Neural cell (in vitro differentiated cells): ENCODE results near the gene ACVR1B. TPM values are rescaled to one million over a fixed set of nuclear protein-coding genes. Genes with fewer than 3 reads are reported as not detected.

Experiments used
- H2AFZ ChIP-seq: fragments of 200-600, 300-800 bp; sonication (generic), shearing (Covaris generic); 2 replicates; pipeline ENCODE4 v1.6.0; 2014; ENCODE audit warnings: low read depth, mild to moderate bottlenecking, antibody characterized with exemption, low read length, moderate library complexity
- H3F3A ChIP-seq: fragments of 200-600 bp; shearing (Covaris generic); 2 replicates; pipeline ENCODE4 v1.6.1; 2016; ENCODE audit warnings: mild to moderate bottlenecking, moderate library complexity, mixed read lengths, antibody characterized with exemption, low read length; ENCODE audit not compliant: insufficient read depth, poor library complexity, severe bottlenecking
- H3K27ac ChIP-seq: fragments of 200-600, 300-800 bp; sonication (generic), shearing (Covaris generic); 2 replicates; pipeline ENCODE4 v1.5.1; 2014; ENCODE audit warnings: mild to moderate bottlenecking, low read length, moderate library complexity
- H3K27me3 ChIP-seq: fragments of 300-800, 200-600 bp; sonication (generic), shearing (Covaris generic); 2 replicates; pipeline ENCODE4 v1.6.0; 2014; ENCODE audit warnings: mild to moderate bottlenecking, low read depth, low read length, moderate library complexity; ENCODE audit not compliant: insufficient read depth
- H3K36me3 ChIP-seq: fragments of 300-800, 200-600 bp; sonication (generic), shearing (Covaris generic); 2 replicates; pipeline ENCODE4 v1.5.1; 2014; ENCODE audit warnings: mild to moderate bottlenecking, antibody characterized with exemption, low read length, moderate library complexity; ENCODE audit not compliant: insufficient read depth
- H3K4me2 ChIP-seq: fragments of 300-800, 200-600 bp; sonication (generic), shearing (Covaris generic); 2 replicates; pipeline ENCODE4 v1.6.0; 2014; ENCODE audit warnings: mild to moderate bottlenecking, low read length
- H3K4me3 ChIP-seq: fragments of 300-800, 200-600 bp; sonication (generic), shearing (Covaris generic); 2 replicates; pipeline ENCODE4 v1.5.1; 2014; ENCODE audit warnings: mild to moderate bottlenecking, low read length, moderate library complexity
- H3K79me2 ChIP-seq: fragments of 200-600 bp; shearing (Covaris generic); replicated peaks from 2 replicates; pipeline ENCODE4 v1.6.0; 2014; ENCODE audit warnings: mild to moderate bottlenecking, low read length, moderate library complexity; ENCODE audit not compliant: insufficient read depth
- H3K9ac ChIP-seq: fragments of 300-800, 200-600 bp; sonication (generic), shearing (Covaris generic); 2 replicates; pipeline ENCODE4 v1.6.1; 2016; ENCODE audit warnings: mild to moderate bottlenecking, low read length, mixed read lengths
- H3K9me2 ChIP-seq: fragments of 200-600 bp; shearing (Covaris generic); 2 replicates; pipeline ENCODE4 v1.6.1; 2016; ENCODE audit warnings: mild to moderate bottlenecking, low read length, mixed read lengths; ENCODE audit not compliant: insufficient read depth
- H3K9me3 ChIP-seq: fragments of 200-600, 300-800 bp; sonication (generic), shearing (Covaris generic); 2 replicates; pipeline ENCODE4 v1.6.1; 2016; ENCODE audit warnings: mild to moderate bottlenecking, mixed run types, low read length, moderate library complexity, mixed read lengths
- H4K20me1 ChIP-seq: fragments of 200-600 bp; shearing (Covaris generic); 2 replicates; pipeline ENCODE4 v1.6.1; 2016; ENCODE audit warnings: mild to moderate bottlenecking, mixed run types; ENCODE audit not compliant: insufficient read depth
- EP300 ChIP-seq: fragments of 450-650 bp; conservative IDR thresholded peaks from 2 replicates; pipeline ENCODE4 v1.6.1; 2014; ENCODE audit warnings: antibody characterized with exemption, mild to moderate bottlenecking, moderate library complexity; ENCODE audit not compliant: poor library complexity, severe bottlenecking
- EZH2 ChIP-seq: fragments of 200-600, 300-800 bp; shearing (Covaris generic), sonication (generic); IDR thresholded peaks from 2 replicates; pipeline ENCODE4 v1.6.1; 2014; ENCODE audit warnings: antibody characterized with exemption, low read length, borderline replicate concordance, mild to moderate bottlenecking; ENCODE audit not compliant: insufficient read depth, poor library complexity, severe bottlenecking
- MXI1 ChIP-seq: fragments of 450-650 bp; conservative IDR thresholded peaks from 2 replicates; pipeline ENCODE4 v1.6.1; 2014; ENCODE audit warnings: antibody characterized with exemption, mild to moderate bottlenecking; ENCODE audit not compliant: poor library complexity, severe bottlenecking
- POLR2AphosphoS5 ChIP-seq: IDR thresholded peaks from 2 replicates; pipeline ENCODE4 v1.6.1; 2012
- RAD21 ChIP-seq: fragments of 450-650 bp; conservative IDR thresholded peaks from 2 replicates; pipeline ENCODE4 v1.6.1; 2014; ENCODE audit warnings: antibody characterized with exemption, mild to moderate bottlenecking, moderate library complexity
- SMC3 ChIP-seq: fragments of 450-650 bp; conservative IDR thresholded peaks from 2 replicates; pipeline ENCODE4 v1.6.1; 2014; ENCODE audit warnings: antibody characterized with exemption, mild to moderate bottlenecking, moderate library complexity; ENCODE audit not compliant: poor library complexity
- TAF1 ChIP-seq: IDR thresholded peaks from 2 replicates; pipeline ENCODE4 v1.6.1; 2012; ENCODE audit warnings: low read depth
- polyA plus RNA-seq: library from polyadenylated mRNA; depleted of rRNA; stranded (reverse); fragments of >200 nt; gene quantifications from 2 replicates; pipeline ENCODE4 v1.2.3, GENCODE V29; 2014
- TF ChIP-seq, protein P1 (sequence below): fragments of 450-650 bp; IDR thresholded peaks from 2 replicates; pipeline ENCODE4 v1.5.1; 2014; ENCODE audit warnings: antibody characterized with exemption, mild to moderate bottlenecking, moderate library complexity; ENCODE audit not compliant: poor library complexity, severe bottlenecking
- TF ChIP-seq, protein P2 (sequence below): IDR thresholded peaks from 2 replicates; pipeline ENCODE4 v1.6.1; 2012; ENCODE audit warnings: borderline replicate concordance

Gene ACVR1B
- polyA plus RNA-seq, 1 donor from 2014 or later: 47.2 TPM

DNA sequence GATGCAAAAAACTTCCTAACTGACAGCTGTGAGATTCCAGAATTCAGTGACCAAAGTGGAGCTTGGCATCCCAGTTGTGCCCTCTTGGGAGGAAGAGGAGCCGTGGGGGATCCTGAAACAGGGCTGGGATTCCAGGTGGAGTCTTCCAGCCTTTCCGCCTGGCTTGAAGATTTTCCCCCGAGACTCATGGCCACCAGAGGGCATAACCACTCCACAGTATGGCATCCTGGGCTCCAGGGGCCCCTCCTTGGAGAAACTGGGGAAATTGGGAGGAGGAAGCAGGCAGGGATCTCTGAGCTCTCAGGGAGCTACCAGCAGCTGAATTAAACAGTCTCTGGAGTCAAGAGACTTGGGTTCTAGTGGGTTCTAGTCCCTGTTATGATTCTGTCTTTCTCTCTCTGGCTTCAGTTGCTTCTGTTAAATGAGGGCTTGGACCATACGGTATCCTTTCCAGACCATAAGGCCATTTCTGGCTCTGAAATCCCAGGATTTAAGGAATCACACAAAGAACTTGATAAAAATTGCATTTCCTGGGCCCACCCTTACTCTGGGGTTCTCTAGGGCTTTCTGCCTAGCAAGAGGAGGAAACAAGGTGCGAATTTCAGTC is 52.6 kb downstream of the ACVR1B start:
- H3K9ac ChIP-seq: no peak overlapping the region
- H2AFZ ChIP-seq: no peak overlapping the region

DNA sequence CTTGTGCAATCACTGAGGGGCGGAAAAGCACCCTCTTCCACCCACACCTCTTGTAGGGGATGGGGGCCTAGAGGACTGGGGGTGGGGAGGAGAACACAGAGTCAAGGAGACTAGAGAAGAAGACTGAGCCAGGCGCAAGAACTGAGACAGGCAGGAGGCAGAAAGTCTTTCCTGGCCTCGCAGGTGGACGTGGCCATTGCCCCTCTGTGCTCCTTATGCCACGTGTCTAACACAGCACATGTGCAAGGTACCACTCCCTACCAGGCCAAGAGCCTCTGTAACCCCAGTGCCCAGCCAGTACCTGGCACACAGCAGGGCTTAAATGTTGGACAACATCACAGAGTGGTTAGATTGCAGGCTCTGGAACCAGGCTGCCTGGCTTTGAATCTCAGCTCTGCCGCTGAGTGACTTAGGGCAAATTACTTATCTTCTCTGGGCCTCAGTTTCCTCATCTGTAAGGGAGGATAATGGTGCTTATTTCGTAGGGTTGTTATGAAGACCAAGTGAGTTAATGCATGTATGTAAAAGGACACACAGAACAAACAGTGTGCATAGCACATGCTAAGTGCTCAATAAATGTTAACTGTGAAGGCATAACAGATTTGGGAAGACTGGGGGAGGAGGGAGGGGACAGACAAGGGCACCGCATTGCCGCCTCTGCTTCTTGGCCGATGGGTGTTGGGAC is 53.9 kb downstream of the ACVR1B start:
- TF ChIP-seq TAF1: no peak
- no peak for TF ChIP-seq EP300
- TF ChIP-seq, protein P1, sequence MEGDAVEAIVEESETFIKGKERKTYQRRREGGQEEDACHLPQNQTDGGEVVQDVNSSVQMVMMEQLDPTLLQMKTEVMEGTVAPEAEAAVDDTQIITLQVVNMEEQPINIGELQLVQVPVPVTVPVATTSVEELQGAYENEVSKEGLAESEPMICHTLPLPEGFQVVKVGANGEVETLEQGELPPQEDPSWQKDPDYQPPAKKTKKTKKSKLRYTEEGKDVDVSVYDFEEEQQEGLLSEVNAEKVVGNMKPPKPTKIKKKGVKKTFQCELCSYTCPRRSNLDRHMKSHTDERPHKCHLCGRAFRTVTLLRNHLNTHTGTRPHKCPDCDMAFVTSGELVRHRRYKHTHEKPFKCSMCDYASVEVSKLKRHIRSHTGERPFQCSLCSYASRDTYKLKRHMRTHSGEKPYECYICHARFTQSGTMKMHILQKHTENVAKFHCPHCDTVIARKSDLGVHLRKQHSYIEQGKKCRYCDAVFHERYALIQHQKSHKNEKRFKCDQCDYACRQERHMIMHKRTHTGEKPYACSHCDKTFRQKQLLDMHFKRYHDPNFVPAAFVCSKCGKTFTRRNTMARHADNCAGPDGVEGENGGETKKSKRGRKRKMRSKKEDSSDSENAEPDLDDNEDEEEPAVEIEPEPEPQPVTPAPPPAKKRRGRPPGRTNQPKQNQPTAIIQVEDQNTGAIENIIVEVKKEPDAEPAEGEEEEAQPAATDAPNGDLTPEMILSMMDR: no peak
- no peak for TF ChIP-seq EZH2
- no peak for TF ChIP-seq POLR2AphosphoS5
- no peak for TF ChIP-seq SMC3
- TF ChIP-seq, protein P2, sequence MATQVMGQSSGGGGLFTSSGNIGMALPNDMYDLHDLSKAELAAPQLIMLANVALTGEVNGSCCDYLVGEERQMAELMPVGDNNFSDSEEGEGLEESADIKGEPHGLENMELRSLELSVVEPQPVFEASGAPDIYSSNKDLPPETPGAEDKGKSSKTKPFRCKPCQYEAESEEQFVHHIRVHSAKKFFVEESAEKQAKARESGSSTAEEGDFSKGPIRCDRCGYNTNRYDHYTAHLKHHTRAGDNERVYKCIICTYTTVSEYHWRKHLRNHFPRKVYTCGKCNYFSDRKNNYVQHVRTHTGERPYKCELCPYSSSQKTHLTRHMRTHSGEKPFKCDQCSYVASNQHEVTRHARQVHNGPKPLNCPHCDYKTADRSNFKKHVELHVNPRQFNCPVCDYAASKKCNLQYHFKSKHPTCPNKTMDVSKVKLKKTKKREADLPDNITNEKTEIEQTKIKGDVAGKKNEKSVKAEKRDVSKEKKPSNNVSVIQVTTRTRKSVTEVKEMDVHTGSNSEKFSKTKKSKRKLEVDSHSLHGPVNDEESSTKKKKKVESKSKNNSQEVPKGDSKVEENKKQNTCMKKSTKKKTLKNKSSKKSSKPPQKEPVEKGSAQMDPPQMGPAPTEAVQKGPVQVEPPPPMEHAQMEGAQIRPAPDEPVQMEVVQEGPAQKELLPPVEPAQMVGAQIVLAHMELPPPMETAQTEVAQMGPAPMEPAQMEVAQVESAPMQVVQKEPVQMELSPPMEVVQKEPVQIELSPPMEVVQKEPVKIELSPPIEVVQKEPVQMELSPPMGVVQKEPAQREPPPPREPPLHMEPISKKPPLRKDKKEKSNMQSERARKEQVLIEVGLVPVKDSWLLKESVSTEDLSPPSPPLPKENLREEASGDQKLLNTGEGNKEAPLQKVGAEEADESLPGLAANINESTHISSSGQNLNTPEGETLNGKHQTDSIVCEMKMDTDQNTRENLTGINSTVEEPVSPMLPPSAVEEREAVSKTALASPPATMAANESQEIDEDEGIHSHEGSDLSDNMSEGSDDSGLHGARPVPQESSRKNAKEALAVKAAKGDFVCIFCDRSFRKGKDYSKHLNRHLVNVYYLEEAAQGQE: no peak
- no peak for TF ChIP-seq RAD21
- TF ChIP-seq MXI1: no peak

More for the DNA sequence above, 52.6 kb downstream of the ACVR1B start:
- Histone ChIP-seq H3K27ac (no peak overlapping the region), H3K36me3 (peaks cover 8% of the 10 kb centered on the region), H3K9me2 (no peaks in the 10 kb centered on the region), H3K4me3 (no peak overlapping the region), H3K79me2 (no peaks in the 10 kb centered on the region), H3K27me3 (peaks cover 29% of the 10 kb centered on the region), H4K20me1 (no peaks in the 10 kb centered on the region), H3K9me3 (no peaks in the 10 kb centered on the region), H3F3A (no peaks in the 10 kb centered on the region), H3K4me2 (no peak overlapping the region)
- TF ChIP-seq RAD21 (no peak), EP300 (no peak), MXI1 (no peak), TAF1 (no peak), POLR2AphosphoS5 (no peak), SMC3 (no peak), EZH2 (no peak)
- TF ChIP-seq, protein P2: no peak
- TF ChIP-seq, protein P1: no peak

More for the DNA sequence above, 53.9 kb downstream of the ACVR1B start:
- H3K27me3 ChIP-seq: peaks cover 29% of the 10 kb centered on the region
- H3K4me2 ChIP-seq: no peak overlapping the region
- H3F3A ChIP-seq: no peaks in the 10 kb centered on the region
- H4K20me1 ChIP-seq: no peaks in the 10 kb centered on the region
- no peak overlapping the region for H3K27ac ChIP-seq
- H3K36me3 ChIP-seq: no peaks in the 10 kb centered on the region
- no peak overlapping the region for H3K9ac ChIP-seq
- H3K9me3 ChIP-seq: no peaks in the 10 kb centered on the region
- H3K79me2 ChIP-seq: no peaks in the 10 kb centered on the region
- H3K4me3 ChIP-seq: no peak overlapping the region
- no peak overlapping the region for H2AFZ ChIP-seq
- no peaks in the 10 kb centered on the region for H3K9me2 ChIP-seq
